Cardiac ventricle fibroblast (primary cell): Measurements from ENCODE around the gene SYTL2. TPM values are rescaled to one million over a fixed set of nuclear protein-coding genes. Genes with fewer than 3 reads are reported as not detected.

Source experiments
- total RNA-seq: library from RNA; depleted of rRNA; stranded (reverse); fragments of >200 nt; gene quantifications from 2 replicates; pipeline ENCODE4 v1.2.3, GENCODE V29; 2015

SYTL2 gene
- 5.2 and 8.2 TPM in 2 replicates for total RNA-seq

GRCh38 chr11:85810871-85811611 lies at the start of gene SYTL2:
SYTL2 (minus strand) TSS chr11:85811141; CDS start chr11:85757725, 53,416 bp downstream.

GRCh38 chr11:85855341-85855656 lies 44.4 kb upstream of the SYTL2 start, which contains the start of gene CCDC83:
CCDC83 (plus strand) TSS chr11:85855383; CDS start chr11:85865124, 9,741 bp downstream.

GRCh38 chr11:85685820-85686459 lies 125.0 kb downstream of the SYTL2 start, which contains the start of gene CCDC89:
CCDC89 (minus strand) TSS chr11:85686195; CDS start chr11:85686130, 65 bp downstream.

GRCh38 chr11:85664615-85665481 lies 146.1 kb downstream of the SYTL2 start, which contains the start of gene CREBZF:
CREBZF (minus strand) TSS chr11:85665129; CDS start chr11:85664875, 254 bp downstream.

GRCh38 chr11:85647604-85648299 lies 163.2 kb downstream of the SYTL2 start, which contains the start of gene TMEM126A:
TMEM126A (plus strand) TSS chr11:85647967; CDS start chr11:85650256, 2,289 bp downstream.

Other genes with a start within 250 kb of the SYTL2 start
- gene DLG2, start 183.8 kb downstream of the SYTL2 start, total RNA-seq = 0.93 and 0.94 TPM in 2 replicates
- gene TMEM126B, start 182.5 kb downstream of the SYTL2 start, total RNA-seq = 38.9 and 41.2 TPM in 2 replicates
- 12.7 and 18.5 TPM in 2 replicates for gene TMEM126A, start 163.2 kb downstream of the SYTL2 start, total RNA-seq
- gene CREBZF, start 146.0 kb downstream of the SYTL2 start, total RNA-seq = 18.2 and 20.2 TPM in 2 replicates
- 2.7 and 7.1 TPM in 2 replicates for gene CCDC89, start 124.9 kb downstream of the SYTL2 start, total RNA-seq
- gene CCDC83, start 44.2 kb upstream of the SYTL2 start, total RNA-seq = 0.34 TPM in 1 of 2 replicates, not detected in the other